LNCAP (cell line): ENCODE measurements around the gene TCIRG1.

ENCODE experiments used
- TF ChIP-seq, protein P1 (sequence below): fragments of 450-650 bp; IDR thresholded peaks from 2 replicates; pipeline ENCODE4 v1.5.1; 2017; ENCODE audit warnings: mild to moderate bottlenecking

Gene TCIRG1

DNA sequence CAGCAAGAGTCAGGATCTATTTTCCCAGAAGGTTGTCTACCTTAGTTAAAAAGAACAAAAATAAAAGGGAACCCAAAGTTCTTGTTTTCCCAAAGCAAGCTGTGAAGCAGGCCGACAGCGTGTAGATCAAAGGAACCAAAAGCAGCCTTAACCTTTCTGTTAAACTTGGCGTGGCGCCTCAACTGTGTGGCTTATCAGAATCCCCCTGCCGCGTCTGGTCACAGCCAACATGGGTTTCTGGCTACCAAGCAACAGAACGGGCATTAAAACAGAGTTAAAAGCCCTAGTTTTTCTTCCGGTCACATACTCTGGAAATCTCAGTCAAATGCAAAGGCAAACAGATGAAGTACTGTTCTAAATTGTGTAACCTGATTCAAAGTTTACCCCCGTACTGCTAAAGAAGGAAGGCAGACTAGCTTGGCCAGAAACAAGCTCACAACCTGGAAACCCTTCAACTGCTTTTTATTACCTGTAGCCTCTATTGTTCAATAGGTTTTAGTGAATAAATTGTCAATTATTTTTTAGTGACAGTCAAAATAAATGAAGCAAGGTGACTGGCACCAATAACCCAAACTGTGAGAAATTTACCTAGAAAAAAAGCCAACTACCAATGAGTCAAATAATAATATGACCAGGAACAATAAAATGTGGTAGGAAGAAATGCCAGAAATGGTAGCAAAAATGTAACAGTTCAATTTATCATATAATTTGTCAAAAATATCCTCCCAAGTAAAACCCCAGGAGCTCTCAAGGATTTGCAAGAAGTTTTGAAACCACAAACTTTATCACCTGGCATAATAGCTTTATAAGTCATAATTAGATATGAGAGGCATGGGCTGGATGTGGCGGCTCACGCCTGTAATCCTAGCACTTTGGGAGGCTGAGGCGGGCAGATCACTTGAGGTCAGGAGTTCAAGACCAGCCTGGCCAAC is 60.9 kb downstream of the TCIRG1 start:
- TF ChIP-seq, protein P1, sequence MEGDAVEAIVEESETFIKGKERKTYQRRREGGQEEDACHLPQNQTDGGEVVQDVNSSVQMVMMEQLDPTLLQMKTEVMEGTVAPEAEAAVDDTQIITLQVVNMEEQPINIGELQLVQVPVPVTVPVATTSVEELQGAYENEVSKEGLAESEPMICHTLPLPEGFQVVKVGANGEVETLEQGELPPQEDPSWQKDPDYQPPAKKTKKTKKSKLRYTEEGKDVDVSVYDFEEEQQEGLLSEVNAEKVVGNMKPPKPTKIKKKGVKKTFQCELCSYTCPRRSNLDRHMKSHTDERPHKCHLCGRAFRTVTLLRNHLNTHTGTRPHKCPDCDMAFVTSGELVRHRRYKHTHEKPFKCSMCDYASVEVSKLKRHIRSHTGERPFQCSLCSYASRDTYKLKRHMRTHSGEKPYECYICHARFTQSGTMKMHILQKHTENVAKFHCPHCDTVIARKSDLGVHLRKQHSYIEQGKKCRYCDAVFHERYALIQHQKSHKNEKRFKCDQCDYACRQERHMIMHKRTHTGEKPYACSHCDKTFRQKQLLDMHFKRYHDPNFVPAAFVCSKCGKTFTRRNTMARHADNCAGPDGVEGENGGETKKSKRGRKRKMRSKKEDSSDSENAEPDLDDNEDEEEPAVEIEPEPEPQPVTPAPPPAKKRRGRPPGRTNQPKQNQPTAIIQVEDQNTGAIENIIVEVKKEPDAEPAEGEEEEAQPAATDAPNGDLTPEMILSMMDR: no peak
